Measurements from ENCODE around the gene APOA1.

The APOA1 gene

GRCh38 chr11:116786966-116787365 is 50.5 kb downstream of the APOA1 start:
- no peak for DNase-seq

- no peak for DNase-seq
These were observed 51.1 kb downstream of the APOA1 start for GRCh38 chr11:116786326-116786725.
